HEK293T (cell line): ENCODE data around the gene TBC1D22B.
"Not testable (repeated sequence)": the region's sequence is repeated elsewhere in the genome, so short reads cannot be mapped to it uniquely, and the experiment has no call there.

Source experiments
- CTCF ChIA-PET: fragments of 350-600 bp; formaldehyde crosslinking; extraction: SDS; loops from one replicate; lab custom pipeline; 2021; ENCODE audit warnings: antibody characterized with exemption, inconsistent platforms; lab: Yijun Ruan, JAX
- POLR2A ChIA-PET: fragments of 350-600 bp; formaldehyde crosslinking; extraction: SDS; loops from one replicate; lab custom pipeline; 2020; ENCODE audit warnings: antibody characterized with exemption, inconsistent platforms; lab: Yijun Ruan, JAX
- DNase-seq: peaks from one replicate; pipeline ENCODE4 v3.0.0; 2012; ENCODE audit warnings: mixed read lengths; ENCODE audit errors: extremely low spot score
- ARNT ChIP-seq: fragments of 450-650 bp; IDR thresholded peaks from 2 replicates; pipeline ENCODE4 v1.6.1; 2017; ENCODE audit warnings: mild to moderate bottlenecking
- BHLHE40 ChIP-seq: fragments of 450-650 bp; IDR thresholded peaks from 2 replicates; pipeline ENCODE4 v1.6.1; 2016; ENCODE audit warnings: mild to moderate bottlenecking, moderate library complexity, borderline replicate concordance
- CTBP1 ChIP-seq: fragments of 450-650 bp; IDR thresholded peaks from 2 replicates; pipeline ENCODE4 v1.6.1; 2016; ENCODE audit warnings: borderline replicate concordance
- ELF4 ChIP-seq: fragments of 450-650 bp; IDR thresholded peaks from 2 replicates; pipeline ENCODE4 v1.6.1; 2017; ENCODE audit warnings: antibody characterized with exemption
- FOXA1 ChIP-seq: fragments of 450-650 bp; IDR thresholded peaks from 2 replicates; pipeline ENCODE4 v1.6.1; 2016; ENCODE audit warnings: mild to moderate bottlenecking
- FOXK2 ChIP-seq: fragments of 450-650 bp; IDR thresholded peaks from 2 replicates; pipeline ENCODE4 v1.6.1; 2016; ENCODE audit warnings: mild to moderate bottlenecking
- FOXM1 ChIP-seq: fragments of 450-650 bp; IDR thresholded peaks from 2 replicates; pipeline ENCODE4 v1.6.1; 2017; ENCODE audit warnings: mild to moderate bottlenecking, borderline replicate concordance
- HDGF ChIP-seq: fragments of 450-650 bp; IDR thresholded peaks from 2 replicates; pipeline ENCODE4 v1.6.1; 2017; ENCODE audit warnings: antibody characterized with exemption, borderline replicate concordance
- L3MBTL2 ChIP-seq: fragments of 450-650 bp; conservative IDR thresholded peaks from 2 replicates; pipeline ENCODE4 v1.6.1; 2016; ENCODE audit warnings: mild to moderate bottlenecking
- LEF1 ChIP-seq: fragments of 450-650 bp; IDR thresholded peaks from 2 replicates; pipeline ENCODE4 v1.6.1; 2017; ENCODE audit warnings: mild to moderate bottlenecking, borderline replicate concordance
- NFRKB ChIP-seq: fragments of 450-650 bp; IDR thresholded peaks from 2 replicates; pipeline ENCODE4 v1.6.1; 2016; ENCODE audit warnings: mild to moderate bottlenecking, moderate library complexity
- PKNOX1 ChIP-seq: fragments of 450-650 bp; IDR thresholded peaks from 2 replicates; pipeline ENCODE4 v1.6.1; 2016
- SP1 ChIP-seq: fragments of 450-650 bp; IDR thresholded peaks from 2 replicates; pipeline ENCODE4 v1.6.1; 2017
- SUZ12 ChIP-seq: fragments of 450-650 bp; IDR thresholded peaks from 2 replicates; pipeline ENCODE4 v1.6.1; 2016; ENCODE audit warnings: mild to moderate bottlenecking
- TARDBP ChIP-seq: fragments of 450-650 bp; IDR thresholded peaks from 2 replicates; pipeline ENCODE4 v1.6.1; 2016
- ZNF384 ChIP-seq: fragments of 450-650 bp; IDR thresholded peaks from 2 replicates; pipeline ENCODE4 v1.6.1; 2016

The TBC1D22B gene

GRCh38 chr6:37305841-37306425 is 48.4 kb downstream of the TBC1D22B start:
- ChIA-PET POLR2A (no interaction called here), CTCF (interaction anchor here (1.4 kb wide), 1 partner anchor 20 kb away, joined by 4 read pairs; no protein-coding TSS in a partner anchor)
- DNase-seq = no peak
- TF ChIP-seq HDGF (no peak), NFRKB (no peak), FOXM1 (no peak), SUZ12 (no peak), LEF1 (no peak), ELF4 (no peak), SP1 (no peak), FOXK2 (no peak), L3MBTL2 (no peak), CTBP1 (no peak)

GRCh38 chr6:37306624-37307222 is 49.2 kb downstream of the TBC1D22B start:
- no peak for DNase-seq
- TF ChIP-seq LEF1 = no peak
- TF ChIP-seq FOXK2 = no peak
- no peak for TF ChIP-seq NFRKB
- no peak for TF ChIP-seq FOXM1
- TF ChIP-seq HDGF = no peak
- POLR2A ChIA-PET = no interaction called here
- CTCF ChIA-PET = interaction anchor here (1.4 kb wide), 1 partner anchor 19 kb away, joined by 4 read pairs; no protein-coding TSS in a partner anchor

GRCh38 chr6:37307484-37307883 is 49.9 kb downstream of the TBC1D22B start:
- DNase-seq, POLR2A ChIA-PET: not testable (repeated sequence)
- CTCF ChIA-PET = interaction anchor here (1.8 kb wide), 1 partner anchor 18 kb away, joined by 5 read pairs; no protein-coding TSS in a partner anchor

GRCh38 chr6:37308069-37308815 is 50.7 kb downstream of the TBC1D22B start:
- DNase-seq = peak; percentile 15
- POLR2A ChIA-PET = no interaction called here
- no peak for TF ChIP-seq TARDBP
- CTCF ChIA-PET = interaction anchor here (1.8 kb wide), 1 partner anchor 17 kb away, joined by 5 read pairs; no protein-coding TSS in a partner anchor

GRCh38 chr6:37309046-37309445 is 51.5 kb downstream of the TBC1D22B start:
- no peak for TF ChIP-seq ZNF384
- no peak for TF ChIP-seq ARNT
- no peak for TF ChIP-seq FOXA1
- TF ChIP-seq CTBP1 = no peak
- TF ChIP-seq SUZ12 = no peak
- TF ChIP-seq LEF1 = no peak
- no peak for TF ChIP-seq L3MBTL2
- TF ChIP-seq SP1 = no peak
- TF ChIP-seq TARDBP = no peak
- TF ChIP-seq FOXK2 = no peak
- no peak for TF ChIP-seq PKNOX1
- TF ChIP-seq ELF4 = no peak
- TF ChIP-seq NFRKB = no peak
- no peak for TF ChIP-seq BHLHE40
- no peak for TF ChIP-seq HDGF
- TF ChIP-seq FOXM1 = no peak
- no peak for DNase-seq
- ChIA-PET CTCF (interaction anchor here (1.8 kb wide), 1 partner anchor 17 kb away, joined by 5 read pairs; no protein-coding TSS in a partner anchor), POLR2A (no interaction called here)

GRCh38 chr6:37309692-37310091 is 52.1 kb downstream of the TBC1D22B start:
- DNase-seq = no peak
- POLR2A ChIA-PET = no interaction called here
- CTCF ChIA-PET = no interaction called here
- TF ChIP-seq ARNT (no peak), PKNOX1 (no peak), SP1 (no peak), ELF4 (no peak), CTBP1 (no peak), FOXA1 (no peak), FOXM1 (no peak), TARDBP (no peak), BHLHE40 (no peak), SUZ12 (no peak), LEF1 (no peak), ZNF384 (no peak), HDGF (no peak), NFRKB (no peak), FOXK2 (no peak), L3MBTL2 (no peak)
